ENCODE data around the gene VPS36. TPM values are rescaled to one million over a fixed set of nuclear protein-coding genes. Genes with fewer than 3 reads are reported as not detected.
"Not testable (repeated sequence)": the region's sequence is repeated elsewhere in the genome, so short reads cannot be mapped to it uniquely, and the experiment has no call there.

VPS36 gene
- polyA plus RNA-seq, 1 donor from 2014 or later, result 85.4 TPM

DNA sequence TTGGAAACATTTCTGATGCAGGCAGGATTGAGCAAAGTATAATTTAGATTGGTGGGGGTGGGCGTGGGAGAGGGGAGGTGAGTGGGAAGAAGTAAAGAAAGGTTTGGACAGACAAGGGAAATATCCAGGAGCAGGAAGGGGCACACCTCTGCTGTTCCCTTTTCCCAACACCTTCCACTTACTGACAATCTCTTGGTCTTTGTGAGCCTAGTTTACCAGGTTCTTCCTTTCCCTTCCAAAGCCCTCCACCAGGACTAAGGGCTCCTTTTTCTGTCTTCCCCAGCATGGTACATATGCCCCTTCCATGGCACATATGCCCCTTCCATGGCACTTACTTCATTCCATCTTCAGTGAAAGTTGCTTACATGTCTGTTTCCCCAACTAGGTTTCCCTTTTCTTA lies 38.3 kb downstream of the VPS36 start:
- Histone ChIP-seq H3K79me2 (replicated peaks; ENCODE audit: insufficient read depth, low read length) (no peaks in the 10 kb centered on the region), H3K9me3 (ENCODE audit: low read length) (no peaks in the 10 kb centered on the region), H3K9ac (ENCODE audit: low read length) (no peak overlapping the region), H2AFZ (ENCODE audit: low read depth, low read length) (no peak overlapping the region), H3K4me3 (ENCODE audit: low read length) (no peak overlapping the region), H3K9me2 (ENCODE audit: insufficient read depth, low read length) (no peaks in the 10 kb centered on the region), H4K20me1 (ENCODE audit: insufficient read depth) (no peaks in the 10 kb centered on the region), H3K4me2 (ENCODE audit: low read length) (no peak overlapping the region), H3K27ac (ENCODE audit: low read length) (no peak overlapping the region), H3F3A (ENCODE audit: insufficient read depth, low read length, poor library complexity, severe bottlenecking) (no peaks in the 10 kb centered on the region), H3K27me3 (ENCODE audit: insufficient read depth, low read depth, low read length) (no peaks in the 10 kb centered on the region), H3K36me3 (ENCODE audit: insufficient read depth, low read length) (peaks cover 4% of the 10 kb centered on the region)
- TF ChIP-seq MXI1 (conservative IDR thresholded peaks at IDR 0.05; ENCODE audit: poor library complexity, severe bottlenecking) (no peak), SMC3 (conservative IDR thresholded peaks at IDR 0.05; ENCODE audit: poor library complexity) (no peak)
- TF ChIP-seq, protein P1, sequence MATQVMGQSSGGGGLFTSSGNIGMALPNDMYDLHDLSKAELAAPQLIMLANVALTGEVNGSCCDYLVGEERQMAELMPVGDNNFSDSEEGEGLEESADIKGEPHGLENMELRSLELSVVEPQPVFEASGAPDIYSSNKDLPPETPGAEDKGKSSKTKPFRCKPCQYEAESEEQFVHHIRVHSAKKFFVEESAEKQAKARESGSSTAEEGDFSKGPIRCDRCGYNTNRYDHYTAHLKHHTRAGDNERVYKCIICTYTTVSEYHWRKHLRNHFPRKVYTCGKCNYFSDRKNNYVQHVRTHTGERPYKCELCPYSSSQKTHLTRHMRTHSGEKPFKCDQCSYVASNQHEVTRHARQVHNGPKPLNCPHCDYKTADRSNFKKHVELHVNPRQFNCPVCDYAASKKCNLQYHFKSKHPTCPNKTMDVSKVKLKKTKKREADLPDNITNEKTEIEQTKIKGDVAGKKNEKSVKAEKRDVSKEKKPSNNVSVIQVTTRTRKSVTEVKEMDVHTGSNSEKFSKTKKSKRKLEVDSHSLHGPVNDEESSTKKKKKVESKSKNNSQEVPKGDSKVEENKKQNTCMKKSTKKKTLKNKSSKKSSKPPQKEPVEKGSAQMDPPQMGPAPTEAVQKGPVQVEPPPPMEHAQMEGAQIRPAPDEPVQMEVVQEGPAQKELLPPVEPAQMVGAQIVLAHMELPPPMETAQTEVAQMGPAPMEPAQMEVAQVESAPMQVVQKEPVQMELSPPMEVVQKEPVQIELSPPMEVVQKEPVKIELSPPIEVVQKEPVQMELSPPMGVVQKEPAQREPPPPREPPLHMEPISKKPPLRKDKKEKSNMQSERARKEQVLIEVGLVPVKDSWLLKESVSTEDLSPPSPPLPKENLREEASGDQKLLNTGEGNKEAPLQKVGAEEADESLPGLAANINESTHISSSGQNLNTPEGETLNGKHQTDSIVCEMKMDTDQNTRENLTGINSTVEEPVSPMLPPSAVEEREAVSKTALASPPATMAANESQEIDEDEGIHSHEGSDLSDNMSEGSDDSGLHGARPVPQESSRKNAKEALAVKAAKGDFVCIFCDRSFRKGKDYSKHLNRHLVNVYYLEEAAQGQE (IDR thresholded peaks at IDR 0.05; ENCODE audit: borderline replicate concordance), result no peak

DNA sequence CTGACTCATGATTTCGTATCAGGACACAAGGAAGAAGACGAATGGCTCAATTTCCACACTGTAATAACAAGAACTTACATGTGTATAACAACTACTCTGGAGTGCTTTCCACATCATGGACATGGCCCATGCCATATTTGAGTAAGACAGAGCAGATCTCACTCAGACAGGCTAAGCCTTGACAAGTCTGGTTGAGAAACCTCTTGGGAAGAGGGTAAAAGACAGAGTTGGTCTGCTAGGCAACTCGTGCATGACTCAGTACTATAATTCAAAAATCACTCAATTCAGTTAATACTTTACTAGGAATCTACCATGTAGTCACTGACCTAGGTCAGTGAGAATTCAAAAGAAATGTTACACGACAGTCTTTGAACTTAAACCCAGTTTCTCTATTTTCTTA lies 38.8 kb downstream of the VPS36 start:
- Histone ChIP-seq H2AFZ (ENCODE audit: low read depth, low read length) (no peak overlapping the region), H3K4me3 (ENCODE audit: low read length) (no peak overlapping the region), H3K9ac (ENCODE audit: low read length) (no peak overlapping the region), H3K79me2 (replicated peaks; ENCODE audit: insufficient read depth, low read length) (no peaks in the 10 kb centered on the region), H3K4me2 (ENCODE audit: low read length) (no peak overlapping the region), H3K36me3 (ENCODE audit: insufficient read depth, low read length) (peaks cover 4% of the 10 kb centered on the region), H3F3A (ENCODE audit: insufficient read depth, low read length, poor library complexity, severe bottlenecking) (no peaks in the 10 kb centered on the region), H3K9me3 (ENCODE audit: low read length) (no peaks in the 10 kb centered on the region), H3K9me2 (ENCODE audit: insufficient read depth, low read length) (no peaks in the 10 kb centered on the region), H3K27ac (ENCODE audit: low read length) (no peak overlapping the region), H4K20me1 (ENCODE audit: insufficient read depth) (no peaks in the 10 kb centered on the region), H3K27me3 (ENCODE audit: insufficient read depth, low read depth, low read length) (peaks cover 4% of the 10 kb centered on the region)
- no peak for TF ChIP-seq MXI1 (conservative IDR thresholded peaks at IDR 0.05; ENCODE audit: poor library complexity, severe bottlenecking)
- TF ChIP-seq, protein P1 (IDR thresholded peaks at IDR 0.05; ENCODE audit: borderline replicate concordance), result no peak
- no peak for TF ChIP-seq RAD21 (conservative IDR thresholded peaks at IDR 0.05)

GRCh38 chr13:52408071-52408658 lies 42.3 kb downstream of the VPS36 start:
- not testable (repeated sequence) for H3K9me2 ChIP-seq (ENCODE audit: insufficient read depth, low read length); H3K79me2 ChIP-seq (replicated peaks; ENCODE audit: insufficient read depth, low read length); H3K9ac ChIP-seq (ENCODE audit: low read length); H3K4me3 ChIP-seq (ENCODE audit: low read length); H4K20me1 ChIP-seq (ENCODE audit: insufficient read depth); H3K27ac ChIP-seq (ENCODE audit: low read length); H3F3A ChIP-seq (ENCODE audit: insufficient read depth, low read length, poor library complexity, severe bottlenecking); H2AFZ ChIP-seq (ENCODE audit: low read depth, low read length); H3K9me3 ChIP-seq (ENCODE audit: low read length); H3K4me2 ChIP-seq (ENCODE audit: low read length); H3K36me3 ChIP-seq (ENCODE audit: insufficient read depth, low read length)
- peaks cover 29% of the 10 kb centered on the region for H3K27me3 ChIP-seq (ENCODE audit: insufficient read depth, low read depth, low read length)

DNA sequence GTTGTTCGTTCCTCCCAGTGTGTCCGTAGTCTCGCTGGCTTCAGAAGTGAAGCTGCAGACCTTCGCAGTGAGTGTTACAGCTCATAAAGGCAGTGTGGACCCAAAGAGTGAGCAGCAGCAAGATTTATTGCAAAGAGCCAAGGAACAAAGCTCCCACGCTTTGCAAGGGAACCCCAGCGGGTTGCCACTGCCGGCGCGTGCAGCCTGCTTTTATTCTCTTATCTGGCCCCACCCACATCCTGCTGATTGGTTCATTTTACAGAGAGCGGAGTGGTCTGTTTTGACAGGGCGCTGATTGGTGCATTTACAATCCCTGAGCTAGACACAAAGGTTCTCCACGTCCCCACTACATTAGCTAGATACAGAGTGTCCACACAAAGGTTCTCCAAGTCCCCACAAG lies 43.0 kb downstream of the VPS36 start:
- peaks cover 29% of the 10 kb centered on the region for H3K27me3 ChIP-seq (ENCODE audit: insufficient read depth, low read depth, low read length)
- not testable (repeated sequence) for H4K20me1 ChIP-seq (ENCODE audit: insufficient read depth); H3K9me2 ChIP-seq (ENCODE audit: insufficient read depth, low read length); H3F3A ChIP-seq (ENCODE audit: insufficient read depth, low read length, poor library complexity, severe bottlenecking); H3K79me2 ChIP-seq (replicated peaks; ENCODE audit: insufficient read depth, low read length); H3K4me3 ChIP-seq (ENCODE audit: low read length); H3K4me2 ChIP-seq (ENCODE audit: low read length); H3K9ac ChIP-seq (ENCODE audit: low read length); H3K36me3 ChIP-seq (ENCODE audit: insufficient read depth, low read length); H2AFZ ChIP-seq (ENCODE audit: low read depth, low read length); H3K27ac ChIP-seq (ENCODE audit: low read length); H3K9me3 ChIP-seq (ENCODE audit: low read length)
